Common myeloid progenitor, CD34-positive (primary cell): Measurements from ENCODE around the gene AGAP1.

Experiments used
- CTCF ChIA-PET: fragments of 350-600 bp; sonication (Branson Sonifier 250); formaldehyde crosslinking; loops from one replicate; lab custom pipeline; 2021; ENCODE audit warnings: antibody characterized with exemption; lab: Charles Lee
- POLR2A ChIA-PET: fragments of 350-600 bp; sonication (Branson Sonifier 250); formaldehyde crosslinking; loops from one replicate; lab custom pipeline; 2021; ENCODE audit warnings: antibody characterized with exemption; lab: Charles Lee
- DNase-seq, 3 donors: peaks; one replicate each; pipeline versions ENCODE4 v3.0.0 to v3.0.0-alpha.2; 2013
- H3K27ac ChIP-seq, 2 experiments: 1 replicate in 1 of 2; 2 replicates in 1 of 2; pipeline ENCODE4 v1.7.0; 2013; ENCODE audit warnings: inconsistent platforms in 2 of 2, low read length in 2 of 2, mild to moderate bottlenecking in 2 of 2, low read depth in 1 of 2, moderate library complexity in 1 of 2; ENCODE audit not compliant: severe bottlenecking in 2 of 2, insufficient read depth in 1 of 2, poor library complexity in 1 of 2
- H3K27me3 ChIP-seq, 5 experiments: replicated peaks in 2 of 5; 1 replicate in 3 of 5; 2 replicates in 2 of 5; pipeline versions ENCODE4 v1.6.1 to v1.7.0; 2013; ENCODE audit warnings: low read length in 4 of 5, mild to moderate bottlenecking in 2 of 5, moderate library complexity in 2 of 5, inconsistent platforms in 1 of 5; ENCODE audit not compliant: insufficient read depth in 5 of 5, control insufficient read depth in 4 of 5
- H3K36me3 ChIP-seq, 4 experiments: 1 replicate in 2 of 4; 2 replicates in 2 of 4; pipeline versions ENCODE4 v1.6.1 to v1.7.0; 2013; ENCODE audit warnings: low read length in 3 of 4, control low read depth in 1 of 4, mild to moderate bottlenecking in 1 of 4; ENCODE audit not compliant: control insufficient read depth in 4 of 4, insufficient read depth in 4 of 4
- H3K4me1 ChIP-seq, 4 experiments: 1 replicate in 3 of 4; 2 replicates in 1 of 4; pipeline versions ENCODE4 v1.6.1 to v1.7.1; 2013; ENCODE audit warnings: low read length in 3 of 4, mild to moderate bottlenecking in 3 of 4, control low read depth in 1 of 4, inconsistent platforms in 1 of 4, moderate library complexity in 1 of 4; ENCODE audit not compliant: control insufficient read depth in 4 of 4, insufficient read depth in 4 of 4; ENCODE audit errors: control extremely low read depth in 1 of 4
- H3K4me3 ChIP-seq, 7 experiments: 1 replicate in 4 of 7; 2 replicates in 3 of 7; pipeline versions ENCODE4 v1.5.1 to v1.7.0; 2013; ENCODE audit warnings: mild to moderate bottlenecking in 7 of 7, low read length in 6 of 7, moderate library complexity in 6 of 7, inconsistent platforms in 2 of 7, low read depth in 2 of 7, control low read depth in 1 of 7; ENCODE audit not compliant: insufficient read depth in 4 of 7, control insufficient read depth in 1 of 7; ENCODE audit errors: extremely low read depth in 1 of 7
- H3K9me3 ChIP-seq, 5 experiments: 1 replicate in 4 of 5; 2 replicates in 1 of 5; pipeline versions ENCODE4 v1.6.1 to v1.7.1; 2013; ENCODE audit warnings: low read length in 4 of 5, mild to moderate bottlenecking in 2 of 5, inconsistent platforms in 1 of 5, low read depth in 1 of 5, moderate library complexity in 1 of 5; ENCODE audit not compliant: control insufficient read depth in 4 of 5, insufficient read depth in 2 of 5; ENCODE audit errors: control extremely low read depth in 1 of 5
- WGBS: methylation state at CpG from one replicate; pipeline ENCODE4 v1.1.5; 2013; ENCODE audit not compliant: insufficient coverage; 5-methylcytosine and 5-hydroxymethylcytosine counted together

Gene AGAP1

GRCh38 chr2:235596272-235596671 is 102.4 kb downstream of the AGAP1 start:
- H3K27me3 ChIP-seq, result peaks cover 0 to 19% (median 6%) of the 10 kb centered on the region in 5 experiments
- CTCF ChIA-PET, result interaction anchor here (1.0 to 6.1 kb wide), 12 partner anchors 10 to 462 kb away, joined by 3 to 98 read pairs (median 4); no protein-coding TSS in a partner anchor
- no peak overlapping the region for H3K4me3 ChIP-seq
- no peak for DNase-seq
- H3K27ac ChIP-seq, result no peak overlapping the region
- H3K9me3 ChIP-seq, result no peaks in the 10 kb centered on the region
- POLR2A ChIA-PET, result no interaction called here
- WGBS, result 100% methylated on average over 2 of the region's 4 CpGs
- H3K36me3 ChIP-seq, result no peaks in the 10 kb centered on the region
- no peaks in the 10 kb centered on the region for H3K4me1 ChIP-seq

- Histone ChIP-seq H3K4me1 (no peaks in the 10 kb centered on the region), H3K27ac (no peak overlapping the region), H3K36me3 (no peaks in the 10 kb centered on the region), H3K4me3 (no peak overlapping the region), H3K27me3 (peaks cover 0 to 16% (median 6%) of the 10 kb centered on the region in 5 experiments), H3K9me3 (no peaks in the 10 kb centered on the region)
- POLR2A ChIA-PET, result no interaction called here
- WGBS, result 93% methylated on average over 3 of the region's 5 CpGs
- no peak for DNase-seq
- CTCF ChIA-PET, result interaction anchor here (1.0 to 6.1 kb wide), 5 partner anchors 10 to 463 kb away, joined by 3 to 98 read pairs (median 5); no protein-coding TSS in a partner anchor
Observed at GRCh38 chr2:235597081-235597615, 103.3 kb downstream of the AGAP1 start.

- Histone ChIP-seq H3K9me3 (peaks cover 0 to 2% (median 0%) of the 10 kb centered on the region in 5 experiments), H3K4me1 (no peaks in the 10 kb centered on the region), H3K27me3 (peaks cover 0 to 12% (median 0%) of the 10 kb centered on the region in 5 experiments), H3K4me3 (no peak overlapping the region), H3K27ac (no peak overlapping the region), H3K36me3 (no peaks in the 10 kb centered on the region)
- WGBS, result 96% methylated on average over 14 of the region's 19 CpGs
- DNase-seq, result no peak
- POLR2A ChIA-PET, result no interaction called here
- CTCF ChIA-PET, result interaction anchor here (1.8 kb wide), 1 partner anchor 148 kb away, joined by 5 read pairs; no protein-coding TSS in a partner anchor
Observed at GRCh38 chr2:235598026-235598425, 104.2 kb downstream of the AGAP1 start.

- Histone ChIP-seq H3K4me3 (no peak overlapping the region), H3K27me3 (peaks cover 0 to 9% (median 0%) of the 10 kb centered on the region in 5 experiments), H3K4me1 (no peaks in the 10 kb centered on the region), H3K36me3 (no peaks in the 10 kb centered on the region), H3K9me3 (peaks cover 0 to 4% (median 0%) of the 10 kb centered on the region in 5 experiments), H3K27ac (no peak overlapping the region)
- CTCF ChIA-PET, result interaction anchor here (1.2 to 1.8 kb wide), 2 partner anchors 144 to 148 kb away, joined by 3 to 5 read pairs; no protein-coding TSS in a partner anchor
- WGBS, result 94% methylated on average over 11 of the region's 20 CpGs
- DNase-seq, result no peak
- POLR2A ChIA-PET, result interaction anchor here (0.6 kb wide), 1 partner anchor 681 kb away, joined by 4 read pairs; no protein-coding TSS in a partner anchor
Observed at GRCh38 chr2:235598532-235599531, 105.0 kb downstream of the AGAP1 start.

- 85% methylated on average over 16 of the region's 16 CpGs for WGBS
- Histone ChIP-seq H3K27ac (no peak overlapping the region), H3K9me3 (peaks cover 0 to 4% (median 0%) of the 10 kb centered on the region in 5 experiments), H3K4me1 (no peaks in the 10 kb centered on the region), H3K27me3 (peaks cover 0 to 10% (median 0%) of the 10 kb centered on the region in 5 experiments), H3K4me3 (no peak overlapping the region), H3K36me3 (no peaks in the 10 kb centered on the region)
- ChIA-PET CTCF (interaction anchor here (1.2 kb wide), 1 partner anchor 143 kb away, joined by 3 read pairs; no protein-coding TSS in a partner anchor), POLR2A (no interaction called here)
- no peak for DNase-seq
Observed at GRCh38 chr2:235599596-235600338, 105.9 kb downstream of the AGAP1 start.

GRCh38 chr2:235600406-235600805 is 106.6 kb downstream of the AGAP1 start:
- H3K27me3 ChIP-seq, result peaks cover 0 to 16% (median 0%) of the 10 kb centered on the region in 5 experiments
- no peak overlapping the region for H3K4me3 ChIP-seq
- H3K27ac ChIP-seq, result no peak overlapping the region
- H3K36me3 ChIP-seq, result no peaks in the 10 kb centered on the region
- WGBS, result 93% methylated on average over 3 of the region's 4 CpGs
- no peak for DNase-seq
- POLR2A ChIA-PET, result no interaction called here
- H3K9me3 ChIP-seq, result peaks cover 0 to 4% (median 0%) of the 10 kb centered on the region in 5 experiments
- CTCF ChIA-PET, result interaction anchor here (1.1 kb wide), 1 partner anchor 161 kb away, joined by 3 read pairs; no protein-coding TSS in a partner anchor
- H3K4me1 ChIP-seq, result no peaks in the 10 kb centered on the region
